Measurements from ENCODE around the gene CCDC9. TPM values are rescaled to one million over a fixed set of nuclear protein-coding genes. Genes with fewer than 3 reads are reported as not detected.
A peak's percentile ranks its signal among the peaks of the same experiment; 100 is the strongest.

Gene CCDC9
- total and polyA plus RNA-seq, 2 of the 8 experiments (the other 6 are each of a cell fraction or from before 2014, with no cell fraction given) = 3.7 to 29.8 TPM

GRCh38 chr19:47274071-47274890 is 18.0 kb downstream of the CCDC9 start, which contains the start of gene INAFM1 (continued):
- TF ChIP-seq CHD7 (IDR thresholded peaks at IDR 0.05; ENCODE audit: insufficient replicate concordance, low read length) (no peak), BCL11A (IDR thresholded peaks at IDR 0.05; ENCODE audit: low read depth in 2 of 2, low read length in 2 of 2) (no peak), CBX8 (IDR thresholded peaks at IDR 0.05; ENCODE audit: borderline replicate concordance, low read depth, low read length) (no peak), EP300 (IDR thresholded peaks at IDR 0.05; ENCODE audit: borderline replicate concordance in 1 of 2, low read depth in 2 of 2, low read length in 2 of 2) (no peak), SAP30 (IDR thresholded peaks at IDR 0.05; ENCODE audit: insufficient read depth, insufficient replicate concordance, low read length) (no peak), HDAC2 (IDR thresholded peaks at IDR 0.05; ENCODE audit: borderline replicate concordance in 1 of 2, low read depth in 2 of 2, low read length in 2 of 2) (no peak), POLR2AphosphoS5 (IDR thresholded peaks at IDR 0.05; ENCODE audit: low read depth, low read length) (peak; percentile 67), MAX (IDR thresholded peaks at IDR 0.05) (peak; percentile 30; the same call in 1 of the 2 replicates), CHD1 (IDR thresholded peaks at IDR 0.05; ENCODE audit: low read depth, low read length) (no peak)

Measured in H1 (cell line).